ENCODE data around the gene MTERF2.

Gene MTERF2

GRCh38 chr12:106954462-106955376 is 32.2 kb downstream of the MTERF2 start:
- peak in 1 of 3 experiments; percentile 1 for DNase-seq (ENCODE audit: low read depth in 2 of 3, low spot score in 2 of 3)

GRCh38 chr12:106953352-106954250 is 33.3 kb downstream of the MTERF2 start:
- no peak for DNase-seq (ENCODE audit: low read depth in 2 of 3, low spot score in 2 of 3)

- no peak for DNase-seq (ENCODE audit: low read depth in 2 of 3, low spot score in 2 of 3)
Measured at GRCh38 chr12:106950591-106950990, 36.4 kb downstream of the MTERF2 start.

- no peak for DNase-seq (ENCODE audit: low read depth in 2 of 3, low spot score in 2 of 3)
Measured at GRCh38 chr12:106947461-106947860, 39.5 kb downstream of the MTERF2 start.

GRCh38 chr12:106945261-106945851 is 41.6 kb downstream of the MTERF2 start:
- DNase-seq (ENCODE audit: low read depth in 2 of 3, low spot score in 2 of 3): no peak

- DNase-seq (ENCODE audit: low read depth in 2 of 3, low spot score in 2 of 3): no peak
Measured at GRCh38 chr12:106942775-106943174, 44.2 kb downstream of the MTERF2 start.

- no peak for DNase-seq (ENCODE audit: low read depth in 2 of 3, low spot score in 2 of 3)
Measured at GRCh38 chr12:106941481-106942156, 45.3 kb downstream of the MTERF2 start.

GRCh38 chr12:106934277-106934676 is 52.7 kb downstream of the MTERF2 start:
- no peak for DNase-seq (ENCODE audit: low read depth in 2 of 3, low spot score in 2 of 3)
